HS-27A (cell line): ENCODE measurements around the gene GLYATL1B.
A peak's percentile ranks its signal among the peaks of the same experiment; 100 is the strongest.
"Not testable (repeated sequence)": the region's sequence is repeated elsewhere in the genome, so short reads cannot be mapped to it uniquely, and the experiment has no call there.

Experiments used
- DNase-seq: peaks from one replicate; pipeline ENCODE4 v3.0.0-alpha.2; 2012; ENCODE audit warnings: low read depth, missing footprints

The GLYATL1B gene, protein sequence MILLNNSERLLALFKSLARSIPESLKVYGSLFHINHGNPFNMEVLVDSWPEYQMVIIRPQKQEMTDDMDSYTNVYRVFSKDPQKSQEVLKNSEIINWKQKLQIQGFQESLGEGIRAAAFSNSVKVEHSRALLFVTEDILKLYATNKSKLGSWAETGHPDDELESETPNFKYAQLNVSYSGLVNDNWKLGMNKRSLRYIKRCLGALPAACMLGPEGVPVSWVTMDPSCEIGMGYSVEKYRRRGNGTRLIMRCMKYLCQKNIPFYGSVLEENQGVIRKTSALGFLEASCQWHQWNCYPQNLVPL

GRCh38 chr11:59086007-59086406, at the start of gene GLYATL1B:
Gene GLYATL1B, plus strand, starts transcription at chr11:59086307. Its CDS starts 0 bp downstream, at chr11:59086307.
- not testable (repeated sequence) for DNase-seq

- DNase-seq = not testable (repeated sequence)
Measured at GRCh38 chr11:59036542-59036941, 49.6 kb upstream of the GLYATL1B start.

DNA sequence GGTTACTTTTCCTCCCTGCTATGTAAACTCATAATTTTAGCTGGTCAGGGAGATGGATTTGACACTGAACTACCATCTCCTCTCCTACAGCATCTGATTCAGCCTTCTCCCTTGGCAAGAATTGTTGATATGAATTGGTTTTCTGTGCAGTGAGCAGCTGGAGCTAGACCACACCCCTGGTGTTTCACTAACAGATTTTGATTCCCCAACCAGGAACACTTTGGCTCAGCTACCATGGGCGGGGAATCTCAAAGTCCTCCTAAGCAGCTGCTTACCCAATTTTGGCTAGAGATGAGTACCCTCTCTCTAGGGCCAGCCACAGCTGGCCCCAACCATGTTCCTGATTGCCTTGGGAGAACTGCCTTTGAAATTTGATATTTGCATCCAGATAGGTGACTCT, 48.7 kb upstream of the GLYATL1B start:
- not testable (repeated sequence) for DNase-seq

GRCh38 chr11:59040607-59041006, 45.5 kb upstream of the GLYATL1B start:
- DNase-seq = no peak

GRCh38 chr11:59051383-59051782, 34.7 kb upstream of the GLYATL1B start:
- not testable (repeated sequence) for DNase-seq

- DNase-seq = not testable (repeated sequence)
Measured at GRCh38 chr11:59052355-59052754, 33.8 kb upstream of the GLYATL1B start.

- peak; percentile 27 for DNase-seq
Measured at GRCh38 chr11:59053387-59053786, 32.7 kb upstream of the GLYATL1B start.

GRCh38 chr11:59058120-59059033, 27.7 kb upstream of the GLYATL1B start:
- peak; percentile 86 for DNase-seq

- DNase-seq = not testable (repeated sequence)
Measured at GRCh38 chr11:59060096-59060495, 26.0 kb upstream of the GLYATL1B start.

DNA sequence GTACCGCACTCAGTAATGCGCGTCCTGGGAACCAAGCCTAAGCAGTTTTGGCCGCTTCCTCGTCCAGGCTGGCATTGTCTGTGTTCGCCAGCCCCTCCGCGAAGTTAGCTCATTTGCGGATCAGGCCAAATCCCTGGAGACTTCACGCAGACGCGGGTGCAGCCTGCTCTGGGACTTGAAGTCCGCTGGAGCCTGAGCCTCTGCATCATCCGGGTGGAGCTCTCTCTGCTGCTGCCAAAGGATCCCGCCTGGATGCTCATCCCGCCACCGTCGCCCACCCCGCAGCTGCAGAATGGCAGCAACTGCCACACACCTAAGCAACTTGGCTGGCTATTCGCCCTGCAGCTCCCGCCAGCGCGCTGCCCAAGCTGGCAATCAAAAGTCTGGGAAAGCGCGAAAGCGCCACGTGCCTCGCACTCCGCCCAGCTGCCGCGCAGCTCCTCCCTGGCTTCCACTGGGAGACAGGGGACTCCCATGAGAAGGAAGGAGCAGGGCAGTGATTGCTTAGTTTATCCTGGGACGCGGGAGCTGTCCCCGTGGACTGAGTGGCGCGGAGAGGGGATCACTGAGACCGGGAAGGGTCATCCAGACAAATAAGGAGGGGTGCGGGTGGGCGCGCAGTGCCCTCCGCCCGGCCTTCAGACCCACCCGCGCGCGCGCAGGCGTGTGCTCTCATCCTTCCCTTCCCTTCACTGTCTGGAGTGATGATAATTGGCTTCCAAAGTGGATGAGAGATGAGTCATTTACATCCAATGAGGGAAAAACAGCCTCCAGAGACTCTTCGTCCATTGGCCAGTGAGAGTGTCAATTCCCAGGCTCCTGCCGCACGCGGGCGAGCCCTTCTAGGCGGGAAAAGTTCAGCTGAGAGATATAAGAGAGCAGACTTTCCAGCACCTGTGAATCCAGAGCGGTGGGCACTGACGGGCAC, 23.2 kb upstream of the GLYATL1B start:
- DNase-seq = no peak

DNA sequence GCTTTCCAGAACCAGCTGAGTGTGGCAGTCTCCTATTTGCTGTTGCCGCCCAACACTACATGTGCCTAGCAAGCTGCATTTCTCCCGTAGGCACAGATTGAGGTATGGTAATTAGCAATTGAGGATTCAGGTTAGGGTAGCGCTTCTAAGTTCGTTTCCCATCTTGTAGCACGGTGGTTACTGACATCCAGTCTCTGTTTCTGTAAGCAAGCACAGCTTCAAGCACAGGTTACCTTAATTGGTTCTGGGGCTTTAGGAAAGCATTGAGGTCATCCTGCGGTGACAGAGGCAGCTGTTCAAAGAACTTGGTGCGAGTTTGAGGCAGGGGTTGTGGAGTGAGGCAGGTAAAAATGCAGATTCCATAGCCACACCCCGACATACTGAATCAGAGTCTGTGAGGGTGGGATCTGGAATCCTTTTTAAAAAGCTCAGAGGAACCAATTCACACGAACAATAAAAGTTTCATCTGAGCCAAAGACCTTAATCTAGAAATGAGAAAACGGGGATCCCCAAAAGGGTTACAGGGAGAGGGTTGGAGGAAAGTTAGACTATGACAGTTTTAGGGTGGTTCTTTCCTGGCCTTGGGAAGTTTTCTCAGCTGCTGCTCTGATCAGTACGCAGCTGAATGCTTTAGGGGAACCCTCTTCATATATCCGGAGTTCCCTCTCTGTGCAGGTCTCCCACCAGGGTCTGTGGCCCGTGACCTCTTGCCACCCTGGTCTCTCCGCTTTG, 21.9 kb upstream of the GLYATL1B start:
- DNase-seq = not testable (repeated sequence)

- DNase-seq = no peak
Measured at GRCh38 chr11:59069087-59069486, 17.0 kb upstream of the GLYATL1B start.

DNA sequence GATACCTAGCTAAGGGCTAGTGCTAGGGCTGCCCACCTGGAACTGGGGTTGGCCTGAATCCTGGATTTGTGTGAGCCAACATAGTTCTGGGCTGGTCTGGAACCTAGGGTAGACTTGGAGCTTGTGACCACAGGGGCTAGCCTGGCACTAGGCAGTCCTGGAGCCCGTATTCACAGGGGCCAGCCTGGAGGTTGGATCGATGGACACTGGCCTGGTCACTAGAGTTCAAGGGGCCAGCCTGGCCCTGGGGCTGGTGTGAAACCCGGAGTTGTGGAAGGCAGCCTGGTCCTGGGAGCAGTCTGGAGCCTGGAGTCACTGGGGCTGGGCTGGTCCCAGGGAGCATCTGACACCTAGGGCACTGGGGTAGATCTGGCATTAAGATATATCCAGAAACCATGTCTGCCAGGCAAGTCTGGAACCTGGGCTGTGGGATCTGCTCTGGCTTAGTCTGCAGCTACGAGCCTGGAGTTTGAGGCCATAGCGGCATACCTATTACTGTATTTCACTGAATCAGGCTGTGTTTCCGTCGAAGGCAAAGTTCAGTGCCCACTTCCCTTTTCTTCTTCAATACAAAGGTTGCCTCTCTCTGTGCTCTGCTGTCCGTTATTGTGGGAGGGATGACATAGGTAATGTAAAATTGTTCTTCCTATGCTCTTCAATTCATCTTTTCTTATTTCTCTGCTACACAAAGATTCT, 9.1 kb upstream of the GLYATL1B start:
- no peak for DNase-seq

DNA sequence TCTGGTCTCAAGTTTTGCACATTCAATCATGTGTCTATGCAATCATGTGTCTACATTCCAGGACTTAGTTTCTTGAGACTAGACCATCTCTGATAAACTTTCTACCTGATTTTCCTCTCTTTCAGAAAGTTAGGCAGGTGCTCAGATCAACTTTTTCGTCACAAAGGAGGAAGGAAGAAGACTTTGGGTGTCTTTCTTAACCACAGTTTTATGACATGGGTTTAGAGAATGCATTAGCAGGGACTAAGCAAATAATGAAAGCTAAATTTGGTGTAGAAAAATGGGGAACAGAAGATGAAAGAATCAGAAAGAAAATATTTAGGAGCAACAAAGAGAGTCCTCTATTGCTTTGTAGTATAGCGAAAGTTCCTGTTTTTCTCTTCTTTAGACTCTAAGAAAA, 7.7 kb upstream of the GLYATL1B start:
- DNase-seq = no peak

DNA sequence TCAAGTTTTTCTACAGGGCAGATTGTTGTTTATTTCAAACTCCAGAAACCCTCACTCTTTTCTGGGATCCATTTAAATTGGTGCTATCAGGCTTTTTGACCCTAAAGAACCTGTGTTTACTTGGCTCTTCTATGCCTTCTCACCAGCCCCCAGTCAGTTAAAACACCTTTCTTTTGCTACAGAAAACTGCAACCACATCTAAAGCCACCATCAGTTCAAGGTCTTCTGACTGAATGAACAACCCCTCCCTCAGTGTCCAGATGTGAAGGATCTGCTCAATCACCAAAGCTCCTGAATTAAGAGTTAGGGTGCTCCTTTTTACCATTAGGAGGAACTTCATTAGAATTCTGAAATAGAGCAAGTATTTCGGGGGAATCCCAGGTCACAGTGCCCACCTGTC, 7.0 kb upstream of the GLYATL1B start:
- DNase-seq = no peak

DNA sequence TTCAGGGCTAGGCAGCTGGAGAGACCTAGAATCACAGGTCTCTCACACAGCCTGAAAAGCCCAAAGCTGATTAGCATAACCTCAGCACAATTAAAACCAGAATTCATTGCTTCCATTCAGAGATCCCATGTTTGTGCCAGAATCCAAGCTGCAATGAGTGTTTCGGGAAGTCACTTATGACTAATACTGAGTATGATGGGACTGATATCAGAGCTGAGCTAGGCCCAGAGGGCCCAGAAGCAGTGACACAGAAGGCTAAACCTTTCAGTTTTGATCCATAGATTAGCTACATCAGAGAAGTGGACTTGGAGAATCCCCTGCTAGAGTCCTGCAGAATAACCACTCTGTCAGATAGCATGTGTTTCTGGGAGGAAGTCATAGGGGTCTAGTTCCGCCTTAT, 5.7 kb upstream of the GLYATL1B start:
- DNase-seq = not testable (repeated sequence)

DNA sequence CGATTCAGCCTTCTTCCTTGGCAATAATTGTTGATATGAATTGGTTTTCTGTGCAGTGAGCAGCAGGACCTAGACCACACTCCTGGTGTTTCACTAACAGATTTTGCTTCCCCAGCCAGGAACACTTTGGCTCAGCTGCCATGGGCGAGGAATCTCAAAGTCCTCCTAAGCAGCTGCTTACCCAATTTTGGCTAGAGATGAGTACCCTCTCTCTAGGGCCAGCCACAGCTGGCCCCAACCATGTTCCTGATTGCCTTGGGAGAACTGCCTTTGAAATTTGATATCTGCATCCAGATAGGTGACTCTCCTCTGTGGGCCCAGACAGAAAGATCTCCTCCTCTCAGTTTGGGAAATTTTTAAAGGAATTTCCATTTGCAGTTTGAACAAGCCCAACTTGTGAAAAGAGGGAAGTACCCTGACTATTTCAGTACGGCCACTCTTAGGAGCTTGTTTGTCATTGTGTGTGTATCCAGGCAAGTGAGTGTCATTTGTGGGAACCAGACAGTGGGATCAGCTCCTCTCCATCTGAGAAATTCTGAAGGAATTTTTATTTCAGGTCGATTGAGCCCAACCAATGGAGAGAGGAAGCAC, 4.6 kb upstream of the GLYATL1B start:
- not testable (repeated sequence) for DNase-seq

GRCh38 chr11:59088162-59088561, 2.1 kb downstream of the GLYATL1B start:
- no peak for DNase-seq

DNA sequence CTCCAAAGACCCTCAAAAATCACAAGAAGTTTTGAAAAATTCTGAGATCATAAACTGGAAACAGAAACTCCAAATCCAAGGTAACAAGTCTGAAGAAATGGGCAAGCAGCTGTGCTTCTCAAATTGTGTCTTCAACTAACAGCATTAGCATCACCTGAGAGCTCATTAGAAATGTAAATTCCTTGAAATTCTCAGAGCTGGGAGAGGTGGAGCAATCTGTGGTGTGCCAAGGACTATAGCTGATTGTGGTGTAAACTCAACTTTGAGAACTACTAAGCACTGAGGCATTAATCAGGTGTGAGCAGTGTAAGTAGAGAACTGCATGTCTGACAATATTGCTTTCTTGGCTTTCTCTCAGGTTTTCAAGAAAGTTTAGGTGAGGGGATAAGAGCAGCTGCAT, 7.5 kb downstream of the GLYATL1B start:
- DNase-seq = not testable (repeated sequence)

GRCh38 chr11:59095225-59095624, 9.1 kb downstream of the GLYATL1B start:
- DNase-seq = not testable (repeated sequence)
